Measurements from ENCODE around the gene LRG1.

Gene LRG1

DNA sequence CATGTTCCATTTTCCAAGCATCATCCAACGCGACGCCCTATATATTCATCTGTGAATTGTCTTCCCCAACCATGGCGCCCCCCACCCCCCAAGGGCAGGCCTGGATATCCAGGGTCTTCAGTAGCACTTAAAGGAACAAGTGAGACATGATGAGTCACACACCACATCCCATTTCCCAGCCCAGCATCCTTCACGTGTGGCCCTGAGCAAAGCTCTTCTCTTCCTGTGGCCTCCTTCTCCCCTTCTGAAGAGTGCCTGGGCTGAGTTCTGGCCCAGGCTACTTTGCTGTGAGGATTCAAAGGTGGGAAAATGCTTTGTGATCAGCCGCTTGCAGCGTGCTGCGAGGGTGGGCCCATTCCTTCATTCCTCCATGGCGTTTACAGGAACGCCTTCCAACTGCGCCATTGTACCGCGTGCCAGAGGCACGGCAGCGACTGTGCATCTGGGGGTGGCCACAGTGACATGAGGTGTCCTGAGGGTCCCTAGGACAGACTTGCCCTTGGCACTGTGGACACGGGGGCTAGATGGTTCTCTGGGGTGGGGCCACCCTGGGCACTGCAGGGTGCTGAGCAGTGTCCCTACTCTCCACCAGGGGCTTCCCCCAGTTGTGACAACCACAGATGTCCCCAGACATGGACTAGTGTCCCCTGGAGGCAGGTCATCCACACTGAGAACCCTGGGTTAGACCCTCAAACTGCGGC lies 33.2 kb downstream of the LRG1 start:
- DNase-seq, result no peak

DNA sequence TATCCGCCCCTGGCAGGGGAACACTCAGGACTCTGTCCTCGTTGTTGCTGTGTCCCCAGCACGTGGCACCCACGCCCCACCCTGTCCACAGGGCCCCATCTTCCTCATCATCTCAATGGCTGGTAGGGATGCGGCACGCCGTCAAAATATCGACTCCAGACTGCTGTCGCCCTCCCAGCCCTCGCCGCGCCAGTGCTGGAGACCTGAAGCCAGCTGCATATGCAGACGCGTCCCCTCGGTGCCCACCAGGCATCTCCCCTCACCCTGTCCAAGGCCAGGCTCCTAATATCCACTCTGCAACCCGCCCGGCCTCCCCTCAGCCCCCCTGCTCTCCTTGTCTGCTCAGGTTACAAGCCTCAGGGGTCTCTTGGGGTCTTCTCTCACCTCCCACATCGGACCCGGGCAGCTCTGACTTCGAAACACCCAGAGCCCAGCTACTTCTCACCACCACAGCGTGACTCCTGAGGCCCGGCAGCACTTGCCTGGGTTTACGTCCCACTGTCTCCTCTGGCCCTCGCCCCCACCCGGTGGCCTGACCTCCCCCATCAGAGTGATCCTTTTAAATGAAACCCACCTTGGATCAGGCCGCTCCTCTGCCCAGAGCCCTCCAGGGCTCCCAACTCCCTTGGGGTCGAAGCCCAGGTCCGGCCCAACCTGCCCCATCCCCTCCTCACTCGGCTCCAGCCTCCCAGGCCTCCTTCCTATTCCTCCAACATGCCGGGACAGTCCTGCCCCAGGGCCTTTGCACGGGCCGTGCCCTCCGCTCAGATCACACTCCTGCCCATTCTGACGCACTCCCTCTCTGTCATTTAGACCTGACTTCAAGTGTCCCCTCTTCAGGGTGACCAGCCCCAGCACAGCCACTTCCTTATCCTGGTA lies 34.0 kb downstream of the LRG1 start:
- no peak for DNase-seq

DNA sequence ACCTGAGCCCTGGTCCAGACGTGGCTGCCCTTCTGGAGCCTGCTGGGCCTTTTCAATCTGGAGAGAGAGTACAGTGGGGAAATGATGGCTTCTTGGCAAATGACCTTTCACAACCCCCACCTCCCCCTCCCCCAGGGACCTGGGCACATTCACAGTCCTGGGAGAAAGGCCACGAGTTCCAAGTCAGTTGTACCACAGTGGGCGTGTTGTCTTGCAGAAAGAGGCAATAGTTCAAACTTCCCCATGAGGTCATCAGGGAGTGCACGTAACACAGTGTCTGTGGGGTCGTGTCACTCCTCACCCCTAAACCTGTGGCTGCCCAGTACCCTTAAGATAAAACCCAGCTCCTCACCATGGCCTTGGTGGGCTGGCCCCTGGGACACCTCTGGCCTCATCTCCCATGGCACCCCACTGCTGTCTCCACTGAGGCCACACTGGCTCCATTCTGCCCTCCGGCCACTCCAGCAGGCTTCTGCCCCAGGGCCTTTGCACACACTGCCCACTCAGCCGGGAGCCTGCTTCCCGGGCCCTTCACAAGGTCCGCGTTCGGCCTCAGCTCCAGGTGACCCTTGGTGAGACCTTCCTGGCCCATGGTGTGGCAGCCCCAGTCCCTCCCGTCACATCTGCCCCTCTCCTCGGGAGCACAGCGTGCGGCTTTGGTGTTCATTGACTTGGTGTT lies 34.8 kb downstream of the LRG1 start:
- DNase-seq, result no peak

DNA sequence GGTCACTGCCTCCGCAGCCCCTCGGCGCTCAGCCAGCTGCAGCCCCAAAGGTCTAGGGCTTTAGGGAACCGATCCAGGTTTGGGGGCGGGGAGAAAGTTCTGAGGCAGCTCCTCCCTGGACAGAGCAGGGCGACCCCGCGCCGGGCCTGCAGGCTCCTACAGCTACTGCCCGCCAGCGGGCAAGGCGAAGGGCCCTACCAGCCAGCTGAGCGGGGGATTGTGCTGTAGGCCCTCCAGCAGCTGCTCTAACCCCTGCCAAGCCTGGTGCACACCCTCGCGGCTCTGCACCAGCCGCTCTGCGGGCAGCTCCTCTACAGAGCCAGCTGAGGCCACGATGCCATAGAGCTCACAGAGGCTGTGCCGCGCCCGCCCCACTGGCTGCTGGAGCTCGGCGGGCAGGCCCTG lies 35.5 kb downstream of the LRG1 start:
- no peak for DNase-seq

DNA sequence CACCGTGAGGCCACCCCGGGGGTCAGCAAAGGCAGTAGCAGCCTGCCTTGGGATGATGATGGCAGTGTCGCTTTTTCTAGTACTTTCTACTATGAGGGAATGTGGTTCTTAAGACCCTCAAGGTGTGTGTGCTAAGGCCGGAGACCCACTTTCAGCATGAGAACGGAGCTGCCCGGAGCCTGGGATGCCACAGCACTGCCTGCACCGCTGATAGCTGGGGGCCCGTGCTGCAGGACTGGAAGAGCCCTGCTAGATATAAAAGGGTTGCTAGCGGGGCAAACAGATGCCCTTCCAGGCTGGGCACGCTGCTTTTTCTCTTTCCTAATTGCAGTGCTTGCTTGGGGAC lies 36.0 kb downstream of the LRG1 start:
- DNase-seq, result no peak

DNA sequence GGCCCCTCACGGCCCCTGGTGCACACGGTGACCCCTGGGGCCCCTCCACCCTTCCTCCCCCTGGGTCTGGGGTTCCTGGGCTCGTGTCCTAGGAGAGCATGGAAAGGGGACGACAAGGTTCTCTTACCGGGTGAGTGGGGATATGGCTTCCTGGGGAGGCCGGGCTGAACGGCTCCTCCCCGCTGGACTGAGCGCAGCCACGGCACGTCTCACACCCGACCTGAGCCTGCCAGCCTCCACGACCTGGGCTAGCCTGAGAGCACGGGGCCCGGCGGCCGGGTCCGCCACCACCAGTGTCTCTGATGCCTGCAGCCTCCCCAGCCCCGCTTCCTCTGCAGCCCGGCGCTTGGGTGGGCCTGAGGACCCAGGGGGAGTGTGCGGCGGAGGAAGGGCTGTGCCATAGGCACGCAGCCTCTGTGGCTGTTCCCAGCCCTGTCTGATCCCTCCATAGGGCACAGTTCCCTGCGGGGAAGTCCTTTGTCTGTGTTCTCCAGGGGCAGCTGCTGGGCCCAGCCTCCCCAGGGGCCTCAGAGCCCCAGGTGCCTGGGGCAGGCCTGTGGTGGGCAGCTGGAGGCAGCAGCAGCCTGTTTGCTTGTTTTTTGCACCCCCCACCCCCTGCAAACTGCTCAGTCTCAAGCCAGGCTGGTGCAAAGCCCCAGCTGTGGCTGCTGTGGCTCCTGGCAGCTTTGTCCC lies 36.6 kb downstream of the LRG1 start:
- DNase-seq, result no peak

DNA sequence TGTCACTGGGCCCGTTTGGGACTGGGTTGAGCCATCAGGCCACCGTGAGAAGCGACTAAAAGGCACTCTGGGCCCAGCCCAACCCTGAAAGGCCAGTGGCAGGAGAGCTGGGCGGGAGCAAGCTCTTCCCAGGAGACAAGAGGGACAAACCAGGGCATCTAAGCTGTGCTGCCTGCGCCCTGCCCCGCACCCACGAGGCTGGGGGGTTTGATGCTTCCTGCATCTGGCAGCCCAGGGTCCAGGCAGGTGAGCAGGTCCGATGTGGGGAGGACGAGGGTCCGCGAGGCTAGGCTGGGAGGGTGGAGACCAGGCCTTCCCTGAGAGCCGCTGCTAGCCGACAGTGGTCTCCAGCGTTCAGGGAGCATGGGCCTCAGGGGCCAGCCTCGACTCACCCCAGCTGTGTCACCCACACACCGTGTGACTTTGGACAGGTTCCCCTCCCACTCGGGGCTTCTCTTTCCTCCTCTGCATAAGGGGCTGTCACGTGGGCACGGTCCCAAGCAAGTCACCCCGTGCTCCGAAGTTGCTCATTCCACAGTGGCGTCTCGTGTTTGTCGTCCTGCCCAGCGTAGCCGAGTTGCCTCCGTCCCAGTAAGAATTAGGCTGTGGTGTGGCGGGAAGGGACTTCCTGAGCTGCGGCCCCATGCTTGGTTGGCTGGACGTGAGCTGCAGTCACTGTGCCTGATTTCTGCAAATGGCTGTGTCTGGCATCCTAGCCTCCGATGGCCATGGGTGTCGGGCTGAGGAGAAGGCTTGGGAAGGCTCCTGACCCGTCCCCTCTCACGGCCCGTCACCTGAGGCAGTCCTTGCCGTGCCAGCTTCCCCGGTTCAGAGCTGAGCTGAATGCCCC lies 37.3 kb downstream of the LRG1 start:
- DNase-seq, result no peak

DNA sequence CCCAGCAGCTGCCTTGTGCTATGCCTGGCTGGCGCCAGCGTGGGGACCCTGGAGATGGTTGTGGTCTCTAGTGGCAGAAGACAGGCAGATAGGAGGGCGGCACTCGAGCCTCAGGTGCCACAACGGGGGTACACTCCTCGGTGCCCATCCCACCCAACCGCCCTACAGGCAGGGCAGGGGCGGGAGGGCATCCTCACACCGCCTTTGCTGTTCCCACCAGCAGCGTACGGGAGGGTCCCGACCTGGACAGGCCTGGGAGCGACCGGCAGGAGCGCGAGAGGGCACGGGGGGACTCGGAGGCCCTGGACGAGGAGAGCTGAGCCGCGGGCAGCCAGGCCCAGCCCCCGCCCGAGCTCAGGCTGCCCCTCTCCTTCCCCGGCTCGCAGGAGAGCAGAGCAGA lies 38.1 kb downstream of the LRG1 start:
- no peak for DNase-seq

DNA sequence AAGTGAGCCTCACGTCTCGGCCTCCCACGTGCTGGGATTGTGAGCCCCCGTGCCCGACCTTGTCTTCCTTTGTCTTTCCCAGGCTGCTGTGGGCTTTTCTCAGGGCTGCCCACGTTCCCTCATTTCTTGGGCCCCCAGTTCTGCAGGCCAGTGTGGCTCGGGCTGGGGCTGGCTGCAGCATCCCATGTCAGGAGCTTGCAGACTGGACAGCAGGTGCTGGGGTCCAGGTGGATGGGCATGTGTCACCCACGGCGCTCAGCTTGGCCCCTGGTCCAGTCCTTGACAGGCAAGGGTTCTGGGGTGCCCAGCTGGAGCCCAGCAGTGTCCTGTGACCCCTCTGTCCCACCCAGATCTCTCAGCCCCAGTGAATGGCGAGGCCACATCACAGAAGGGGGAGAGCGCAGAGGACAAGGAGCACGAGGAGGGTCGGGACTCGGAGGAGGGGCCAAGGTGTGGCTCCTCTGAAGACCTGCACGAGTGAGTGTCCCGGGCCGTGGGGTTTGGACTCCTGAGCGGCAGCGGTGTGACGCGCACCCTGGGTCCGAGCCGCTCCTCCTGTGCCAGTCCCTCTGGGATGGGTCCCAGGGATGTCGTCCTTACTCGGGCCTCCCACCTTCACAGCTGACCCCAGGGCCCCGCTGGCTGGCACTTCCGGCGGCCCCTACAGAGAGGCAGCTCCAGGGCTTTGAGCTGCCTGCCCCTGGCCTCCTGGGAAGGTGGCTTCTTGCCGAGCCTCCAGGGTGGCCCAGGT lies 38.8 kb downstream of the LRG1 start:
- no peak for DNase-seq

DNA sequence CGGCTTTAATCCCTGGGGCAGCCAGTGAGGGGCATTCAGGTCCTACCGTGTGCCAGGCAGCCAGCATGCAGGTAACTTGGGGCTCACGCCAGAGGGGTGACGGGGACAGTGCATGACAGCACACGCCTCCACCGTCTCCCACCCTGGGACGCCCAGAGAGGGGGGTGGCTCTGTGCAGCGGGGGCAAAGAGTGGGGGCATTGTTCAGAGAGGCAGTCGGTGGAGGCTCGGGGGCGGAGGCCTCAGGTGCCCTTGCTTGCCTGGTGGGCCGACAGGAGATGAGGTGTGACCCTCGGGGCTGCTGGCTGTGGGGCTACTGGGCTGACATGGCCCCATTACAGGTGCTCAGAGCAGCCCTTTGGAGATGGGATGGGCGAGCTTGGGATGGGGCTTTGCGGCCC lies 40.0 kb downstream of the LRG1 start:
- DNase-seq, result no peak

DNA sequence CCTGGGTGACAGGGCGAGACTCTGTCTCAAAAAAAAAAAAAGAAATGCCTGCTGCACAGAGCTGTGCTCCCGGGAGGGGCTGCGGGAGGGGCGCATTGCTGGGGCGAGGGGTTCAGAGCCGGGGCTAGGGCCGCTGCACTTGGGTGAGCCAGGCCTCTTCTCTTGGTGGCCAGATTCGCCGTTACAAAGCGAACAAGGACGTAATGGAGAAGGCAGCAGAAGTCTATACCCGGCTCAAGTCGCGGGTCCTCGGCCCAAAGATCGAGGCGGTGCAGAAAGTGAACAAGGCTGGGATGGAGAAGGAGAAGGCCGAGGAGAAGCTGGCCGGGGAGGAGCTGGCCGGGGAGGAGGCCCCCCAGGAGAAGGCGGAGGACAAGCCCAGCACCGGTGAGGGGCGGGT lies 40.5 kb downstream of the LRG1 start:
- no peak for DNase-seq

DNA sequence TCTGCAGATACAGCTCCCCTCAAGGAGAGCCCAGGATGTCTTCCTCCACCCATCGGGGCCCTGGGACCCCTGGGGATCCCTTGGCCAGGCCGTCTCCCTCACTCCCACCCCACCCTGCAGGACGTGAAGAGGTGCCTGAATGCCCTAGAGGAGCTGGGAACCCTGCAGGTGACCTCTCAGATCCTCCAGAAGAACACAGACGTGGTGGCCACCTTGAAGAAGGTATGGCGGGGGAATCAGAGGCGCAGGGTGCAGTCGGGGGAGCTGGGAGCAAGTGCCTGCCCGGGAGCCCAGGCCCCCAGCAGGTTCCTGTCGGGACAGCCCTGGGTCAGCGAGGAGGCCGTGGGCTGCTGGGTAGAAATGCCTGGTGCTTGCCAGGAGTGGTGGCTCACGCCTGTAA lies 41.1 kb downstream of the LRG1 start:
- DNase-seq, result no peak

DNA sequence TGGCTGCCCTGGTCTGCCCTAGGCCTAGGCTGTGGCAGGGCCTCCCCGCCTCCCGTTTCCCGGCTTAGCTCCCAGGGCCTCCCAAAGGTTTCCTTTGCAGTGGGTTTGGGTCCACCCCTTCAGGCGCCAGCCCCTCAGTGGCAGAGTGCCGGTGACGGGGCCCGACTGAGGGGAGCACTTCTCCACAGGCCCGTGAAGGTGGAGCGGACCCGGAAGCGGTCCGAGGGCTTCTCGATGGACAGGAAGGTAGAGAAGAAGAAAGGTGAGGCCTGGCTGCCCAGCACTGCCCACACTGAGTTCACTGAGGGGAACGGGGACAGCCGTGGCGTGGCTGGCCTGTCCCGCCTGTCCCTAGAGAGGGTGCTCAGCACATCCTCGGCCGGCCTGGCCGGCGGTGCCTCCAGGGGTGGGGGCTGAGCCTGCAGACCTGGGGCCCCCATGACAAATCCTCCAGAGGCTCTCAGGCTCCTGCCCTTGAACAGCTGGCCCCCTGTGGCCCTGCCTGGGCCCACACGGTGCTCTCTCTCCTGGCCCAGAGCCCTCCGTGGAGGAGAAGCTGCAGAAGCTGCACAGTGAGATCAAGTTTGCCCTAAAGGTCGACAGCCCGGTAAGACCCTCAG lies 42.0 kb downstream of the LRG1 start:
- no peak for DNase-seq

DNA sequence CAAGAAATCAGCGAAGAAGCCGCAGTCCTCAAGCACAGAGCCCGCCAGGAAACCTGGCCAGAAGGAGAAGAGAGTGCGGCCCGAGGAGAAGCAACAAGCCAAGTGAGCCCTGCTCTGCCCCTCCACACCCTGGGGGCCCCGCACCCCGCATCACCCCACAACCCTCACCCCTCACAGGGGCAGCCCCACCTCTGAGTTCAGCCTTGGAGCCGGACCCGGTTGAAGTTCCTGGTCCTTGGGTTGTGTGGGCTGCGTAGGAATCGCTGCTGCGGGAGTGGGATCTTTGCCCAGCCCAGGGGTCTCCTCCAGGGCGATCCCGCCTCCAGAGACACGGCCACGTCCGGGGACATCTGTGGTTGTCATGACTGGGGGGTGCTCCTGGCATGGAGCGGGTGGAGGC lies 43.5 kb downstream of the LRG1 start:
- no peak for DNase-seq

DNA sequence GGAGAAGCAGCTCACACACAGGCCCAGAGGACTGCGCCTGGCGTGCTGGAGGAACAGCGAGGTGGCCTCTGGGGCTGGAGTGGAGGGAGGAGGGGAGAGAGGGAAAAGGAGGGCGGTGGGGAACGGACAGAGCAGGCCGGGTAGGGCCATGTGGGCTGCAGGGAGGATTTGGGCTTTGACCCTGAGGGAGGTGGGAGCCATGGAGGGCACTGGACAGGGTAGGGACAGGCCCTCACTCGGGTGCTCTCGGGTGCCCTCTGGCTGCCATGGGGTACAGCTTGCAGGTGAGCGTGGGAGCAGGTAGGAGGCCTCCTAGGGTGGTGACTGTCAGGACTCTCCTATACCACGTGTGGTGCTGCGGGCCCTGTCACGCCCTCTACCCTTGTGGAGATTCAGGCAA lies 44.4 kb downstream of the LRG1 start:
- no peak for DNase-seq

DNA sequence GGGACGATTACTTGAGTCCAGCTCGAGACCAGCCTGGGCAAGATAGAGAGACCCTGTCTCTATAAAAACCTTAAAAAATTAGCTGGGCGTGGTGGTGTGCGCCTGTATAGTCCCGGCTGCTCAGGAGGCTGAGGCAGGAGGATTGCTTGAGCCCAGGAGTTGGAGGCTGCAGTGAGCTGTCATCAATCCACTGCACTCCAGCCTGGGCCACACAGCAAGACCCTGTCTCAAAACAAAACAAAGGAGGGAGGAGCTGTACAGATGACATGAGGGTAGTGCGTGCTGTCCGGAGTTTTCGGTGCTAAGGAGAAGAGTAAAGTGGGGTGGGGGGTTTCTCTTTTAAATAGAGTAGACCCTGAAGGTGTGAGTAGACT lies 45.2 kb downstream of the LRG1 start:
- no peak for DNase-seq

DNA sequence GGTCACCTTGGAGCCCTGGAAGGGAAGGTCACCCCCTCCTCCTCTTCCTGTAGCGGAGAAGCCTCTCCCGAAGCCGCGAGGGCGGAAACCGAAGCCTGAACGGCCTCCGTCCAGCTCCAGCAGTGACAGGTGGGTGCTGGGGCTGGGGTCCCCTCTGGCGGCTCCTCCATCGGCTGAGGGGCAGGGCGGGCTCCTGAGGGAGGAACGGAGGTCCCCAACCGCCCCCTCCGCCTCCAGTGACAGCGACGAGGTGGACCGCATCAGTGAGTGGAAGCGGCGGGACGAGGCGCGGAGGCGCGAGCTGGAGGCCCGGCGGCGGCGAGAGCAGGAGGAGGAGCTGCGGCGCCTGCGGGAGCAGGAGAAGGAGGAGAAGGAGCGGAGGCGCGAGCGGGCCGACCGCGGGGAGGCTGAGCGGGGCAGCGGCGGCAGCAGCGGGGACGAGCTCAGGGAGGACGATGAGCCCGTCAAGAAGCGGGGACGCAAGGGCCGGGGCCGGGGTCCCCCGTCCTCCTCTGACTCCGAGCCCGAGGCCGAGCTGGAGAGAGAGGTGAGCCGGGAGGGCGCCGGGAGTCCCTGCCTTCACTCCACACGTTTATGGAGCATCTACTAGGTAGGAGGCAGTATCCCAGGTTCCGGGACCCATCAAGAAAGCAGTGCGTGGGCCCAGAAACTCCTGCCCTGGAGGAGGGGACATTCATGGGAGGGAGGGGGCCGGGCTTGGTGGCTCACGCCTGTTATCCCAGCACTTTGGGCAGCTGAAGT lies 45.7 kb downstream of the LRG1 start:
- no peak for DNase-seq

DNA sequence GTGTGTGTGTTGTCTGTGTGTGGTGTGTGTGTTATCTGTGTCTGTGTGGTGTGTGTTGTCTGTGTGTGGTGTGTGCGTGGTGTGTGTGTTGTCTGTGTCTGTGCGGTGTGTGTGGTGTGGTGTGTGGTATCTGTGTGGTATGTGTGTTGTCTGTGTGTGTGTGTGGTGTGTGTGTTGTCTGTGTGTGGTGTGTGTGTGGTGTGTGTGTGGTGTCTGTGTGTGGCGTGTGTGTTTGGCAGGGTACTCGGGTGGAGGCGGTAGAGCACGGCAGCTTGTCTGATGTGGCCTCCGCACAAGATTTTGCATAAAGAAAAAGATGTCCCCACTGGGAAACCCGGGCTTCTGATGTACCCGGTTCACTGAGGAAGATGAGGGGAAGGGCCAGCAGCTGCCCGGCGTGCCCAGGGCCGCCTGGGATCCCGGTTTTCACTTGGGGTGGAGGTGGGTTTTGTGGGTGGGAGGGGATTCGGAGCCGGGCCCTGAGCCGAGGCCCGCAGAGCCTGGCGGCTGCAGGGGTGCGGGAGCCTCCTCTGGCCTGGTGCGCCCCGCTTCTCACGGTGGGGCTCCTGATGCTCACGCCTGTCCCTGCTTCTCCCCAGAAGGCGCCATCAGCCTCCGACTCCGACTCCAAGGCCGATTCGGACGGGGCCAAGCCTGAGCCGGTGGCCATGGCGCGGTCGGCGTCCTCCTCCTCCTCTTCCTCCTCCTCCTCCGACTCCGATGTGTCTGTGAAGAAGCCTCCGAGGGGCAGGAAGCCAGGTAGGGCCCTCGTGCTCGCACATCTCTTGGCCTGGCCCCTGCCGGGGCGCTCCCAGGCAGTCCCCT lies 46.5 kb downstream of the LRG1 start:
- DNase-seq, result no peak

DNA sequence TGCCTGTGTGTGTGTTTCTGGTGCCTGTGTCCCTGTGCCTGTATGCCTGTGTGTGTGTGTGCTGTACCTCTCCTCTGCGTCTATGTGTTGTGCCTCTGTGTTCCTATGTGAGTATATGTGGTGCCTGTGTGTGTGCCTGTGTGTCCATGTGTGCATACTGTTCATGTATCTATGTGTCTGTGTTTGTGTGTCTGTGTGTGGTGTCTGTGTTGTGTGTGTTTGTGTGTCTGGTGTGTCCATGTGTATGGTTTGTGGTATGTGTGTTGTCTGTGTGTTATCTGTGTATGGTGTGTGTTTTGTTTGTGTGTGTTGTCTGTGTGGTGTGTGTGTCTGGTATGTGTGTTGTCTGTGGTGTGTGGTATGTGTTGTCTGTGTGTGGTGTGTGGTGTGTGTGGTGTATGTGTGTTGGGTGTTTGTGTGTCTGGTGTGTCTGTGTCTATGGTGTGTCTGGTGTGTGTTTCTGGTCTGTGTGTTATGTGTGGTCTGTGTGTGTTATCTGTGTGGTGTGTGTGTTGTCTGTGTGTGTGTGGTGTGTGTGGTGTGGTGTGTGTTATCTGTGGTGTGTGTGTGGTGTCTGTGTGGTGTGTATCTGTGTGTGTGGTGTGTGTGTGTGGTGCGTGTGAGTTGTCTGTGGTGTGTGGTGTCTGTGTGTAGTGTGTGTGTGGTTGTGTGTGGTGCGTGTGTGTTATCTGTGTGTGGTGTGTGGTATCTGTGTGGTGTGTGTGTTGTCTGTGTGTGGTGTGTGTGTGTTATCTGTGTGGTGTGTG lies 47.3 kb downstream of the LRG1 start:
- DNase-seq, result no peak
